GM21447 (cell line): ENCODE data around the gene PTPRJ.
"Not testable (repeated sequence)": the region's sequence is repeated elsewhere in the genome, so short reads cannot be mapped to it uniquely, and the experiment has no call there.

Experiments used
- ATAC-seq: cut with Tn5 transposase; IDR thresholded peaks from one replicate; pipeline ENCODE4 v1.9.1; 2021; ENCODE audit not compliant: unreplicated experiment

PTPRJ gene

DNA sequence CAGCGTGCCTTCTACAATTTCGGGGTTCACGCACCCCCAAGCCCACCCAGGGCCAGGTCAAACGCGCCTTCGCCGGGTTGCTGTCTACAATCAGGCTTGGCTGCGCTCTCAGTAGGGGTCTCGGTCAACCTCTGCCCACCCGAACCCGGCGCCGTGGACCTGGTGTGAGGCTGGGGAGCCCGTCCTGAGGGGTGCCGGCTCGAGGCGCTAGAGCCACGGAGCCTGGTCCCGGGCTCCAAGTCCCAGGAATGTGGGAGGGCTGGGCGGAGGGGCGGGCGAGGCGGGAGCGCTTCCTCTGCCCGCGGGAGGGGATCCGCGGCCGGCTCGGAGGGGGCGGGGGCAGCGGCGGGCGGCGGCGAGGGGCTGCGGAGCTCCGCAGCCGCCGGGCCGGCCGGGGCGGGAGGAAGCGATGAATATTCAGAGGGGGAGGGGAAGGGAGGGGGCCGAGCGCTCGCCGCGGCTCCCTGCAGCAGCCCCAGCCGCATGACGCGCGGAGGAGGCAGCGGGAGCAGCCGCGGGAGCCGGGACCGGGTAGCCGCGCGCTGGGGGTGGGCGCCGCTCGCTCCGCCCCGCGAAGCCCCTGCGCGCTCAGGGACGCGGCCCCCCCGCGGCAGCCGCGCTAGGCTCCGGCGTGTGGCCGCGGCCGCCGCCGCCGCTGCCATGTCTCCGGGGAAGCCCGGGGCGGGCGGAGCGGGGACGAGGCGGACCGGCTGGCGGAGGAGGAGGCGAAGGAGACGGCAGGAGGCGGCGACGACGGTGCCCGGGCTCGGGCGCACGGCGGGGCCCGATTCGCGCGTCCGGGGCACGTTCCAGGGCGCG is at the start of gene PTPRJ:
TSS of gene PTPRJ (plus strand) at position 472 of the 819 bp plus-strand sequence. CDS start 354 bp downstream, outside the sequence.
- no peak for ATAC-seq

- ATAC-seq = no peak
These were observed 47.8 kb upstream of the PTPRJ start for GRCh38 chr11:47932544-47932943.

GRCh38 chr11:47933797-47934196 is 46.6 kb upstream of the PTPRJ start:
- not testable (repeated sequence) for ATAC-seq

GRCh38 chr11:47938791-47939560 is 41.4 kb upstream of the PTPRJ start:
- ATAC-seq = no peak

GRCh38 chr11:47940904-47941649 is 39.3 kb upstream of the PTPRJ start:
- no peak for ATAC-seq

DNA sequence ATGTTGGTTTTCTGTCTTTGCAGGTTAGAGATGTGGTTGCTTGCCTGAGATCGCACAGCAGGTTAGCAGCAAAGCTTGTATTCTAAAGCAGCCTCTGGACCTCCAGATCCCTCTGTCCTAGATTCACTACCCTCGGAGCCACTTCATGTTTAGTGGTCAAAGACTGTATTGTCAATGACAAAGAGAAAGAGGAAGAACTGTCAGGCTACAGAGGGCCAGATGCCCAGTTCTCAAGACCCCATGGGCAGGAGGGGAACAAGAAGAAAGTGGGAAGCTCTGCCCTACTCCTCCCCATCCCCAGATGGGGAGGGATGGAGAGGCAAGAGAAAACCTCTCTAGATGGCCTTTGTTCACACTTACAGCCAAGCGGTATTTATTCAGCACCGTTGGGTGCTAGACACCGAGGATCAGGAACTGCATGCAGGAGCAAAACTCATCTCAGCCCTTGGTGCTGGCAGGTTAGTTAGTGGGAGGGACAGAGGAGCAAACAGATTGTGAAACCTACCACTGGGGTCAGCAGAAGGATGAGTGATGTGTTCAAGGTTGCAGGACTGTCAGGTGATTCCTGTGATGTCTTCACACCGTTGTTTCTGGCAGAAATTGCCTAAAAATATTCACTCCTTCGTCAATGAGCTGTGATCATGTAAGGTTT is 38.3 kb upstream of the PTPRJ start:
- no peak for ATAC-seq

DNA sequence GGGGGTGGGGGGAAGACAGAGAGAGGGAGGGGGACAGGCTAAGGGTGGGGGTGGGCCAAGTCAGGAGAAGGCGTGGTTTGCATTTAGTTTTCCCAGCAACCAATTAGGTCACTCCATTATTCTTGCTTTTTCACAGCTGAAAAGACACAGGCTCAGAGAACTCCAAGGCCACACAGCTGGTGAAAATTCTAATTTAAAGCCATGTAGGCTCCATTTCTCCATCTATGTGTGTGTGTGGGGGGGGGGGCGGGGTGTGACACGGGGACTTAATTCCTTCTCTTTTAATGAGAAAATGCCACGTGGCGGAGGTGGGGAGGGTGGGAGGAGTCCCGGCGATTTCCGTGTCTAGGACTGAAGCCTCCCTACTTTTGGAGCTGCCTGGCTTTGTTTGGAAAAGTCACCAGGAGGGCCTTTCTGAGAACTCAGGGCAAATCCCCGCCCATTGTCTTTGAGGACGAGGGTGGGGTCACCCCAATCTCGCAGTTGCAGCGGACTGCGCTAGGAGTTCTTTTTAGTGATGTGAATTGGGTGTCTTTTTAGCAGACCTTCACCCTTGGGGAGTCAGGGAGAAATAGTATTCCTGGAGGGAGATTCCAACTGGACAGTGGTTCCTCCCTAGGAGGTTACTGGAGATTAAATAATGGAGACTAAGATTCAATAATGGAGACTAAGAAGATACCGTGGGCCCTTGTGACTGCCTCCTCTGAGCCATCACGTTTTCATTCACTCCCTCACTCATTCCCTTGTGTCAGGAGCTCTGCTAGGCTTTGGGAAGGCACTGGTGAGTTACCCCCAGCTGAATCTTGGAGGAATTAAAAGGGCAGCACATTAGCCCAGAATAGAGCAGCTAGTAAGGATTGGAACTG is 36.4 kb upstream of the PTPRJ start:
- ATAC-seq = no peak

DNA sequence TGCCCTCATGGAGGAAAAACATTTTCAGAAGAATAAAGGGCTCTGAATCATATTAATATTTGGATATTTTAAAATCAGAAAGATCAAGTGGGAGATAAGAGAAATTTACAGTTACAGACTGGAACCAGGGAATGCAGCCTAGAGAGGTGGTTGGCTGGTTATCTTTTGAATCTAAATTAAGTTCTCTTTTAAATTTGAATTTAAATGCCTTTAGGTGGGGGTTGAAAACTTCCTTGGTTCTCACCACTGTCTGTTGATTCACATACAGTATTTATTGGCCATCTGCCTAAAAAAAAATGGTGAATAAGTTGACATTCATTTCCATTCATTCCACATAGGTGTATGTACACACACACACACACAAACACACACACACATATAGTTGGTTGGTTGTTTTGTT is 35.7 kb upstream of the PTPRJ start:
- ATAC-seq = no peak

GRCh38 chr11:47946682-47947559 is 33.4 kb upstream of the PTPRJ start:
- ATAC-seq = no peak

- ATAC-seq = no peak
These were observed 32.2 kb upstream of the PTPRJ start for GRCh38 chr11:47948137-47948536.

GRCh38 chr11:47949001-47949675 is 31.2 kb upstream of the PTPRJ start:
- not testable (repeated sequence) for ATAC-seq

- peak; percentile 53 for ATAC-seq
These were observed 30.0 kb upstream of the PTPRJ start for GRCh38 chr11:47950396-47950795.

DNA sequence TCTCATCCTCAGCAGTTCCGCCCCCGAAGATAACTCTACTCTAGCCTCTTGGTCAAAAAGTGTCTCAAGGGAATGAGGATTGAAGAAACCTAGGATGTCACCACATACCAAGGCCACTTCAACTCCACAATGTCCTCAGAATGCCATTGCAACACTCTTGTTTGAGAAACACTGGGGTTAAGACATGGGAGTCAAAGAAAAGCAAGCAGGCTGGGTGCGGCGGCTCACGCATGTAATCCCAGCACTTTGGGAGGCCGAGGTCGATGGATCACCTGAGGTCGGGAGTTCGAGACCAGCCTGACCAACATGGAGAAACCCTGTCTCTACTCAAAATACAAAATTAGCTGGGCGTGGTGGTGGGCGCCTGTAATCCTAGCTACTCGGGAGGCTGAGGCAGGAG is 28.9 kb upstream of the PTPRJ start:
- ATAC-seq = not testable (repeated sequence)

DNA sequence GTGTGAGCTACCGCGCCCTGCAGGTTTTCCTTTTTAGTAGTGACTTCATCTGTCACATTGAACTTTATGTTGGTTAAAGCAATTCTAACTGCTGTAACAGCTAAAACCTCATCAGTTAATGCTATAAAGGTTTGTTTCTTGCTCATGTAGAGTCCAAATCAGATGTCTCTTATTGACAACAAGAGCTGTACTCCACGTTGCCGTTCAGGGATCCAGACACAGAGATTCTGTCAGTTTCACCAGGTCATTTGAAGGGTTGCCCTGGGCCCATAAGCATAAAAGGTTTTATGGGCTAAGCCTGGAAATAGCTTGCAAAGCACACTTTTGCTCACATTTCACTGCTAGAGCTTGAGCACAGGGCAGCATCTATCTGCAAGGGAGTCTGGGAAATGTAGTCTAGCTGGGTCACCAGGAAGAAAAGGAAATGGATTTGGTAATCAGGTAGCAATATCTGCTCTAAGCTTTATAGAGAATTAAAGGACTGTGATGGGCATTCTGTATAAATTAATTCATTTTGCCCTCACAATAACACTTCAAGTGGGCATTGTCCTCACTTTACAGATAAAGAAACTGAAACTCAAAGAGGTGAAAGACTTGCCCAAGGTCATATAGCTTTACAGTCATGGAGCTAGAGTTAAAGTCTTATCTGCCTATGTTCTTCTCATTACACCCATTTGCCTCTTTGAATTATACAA is 25.2 kb upstream of the PTPRJ start:
- no peak for ATAC-seq

DNA sequence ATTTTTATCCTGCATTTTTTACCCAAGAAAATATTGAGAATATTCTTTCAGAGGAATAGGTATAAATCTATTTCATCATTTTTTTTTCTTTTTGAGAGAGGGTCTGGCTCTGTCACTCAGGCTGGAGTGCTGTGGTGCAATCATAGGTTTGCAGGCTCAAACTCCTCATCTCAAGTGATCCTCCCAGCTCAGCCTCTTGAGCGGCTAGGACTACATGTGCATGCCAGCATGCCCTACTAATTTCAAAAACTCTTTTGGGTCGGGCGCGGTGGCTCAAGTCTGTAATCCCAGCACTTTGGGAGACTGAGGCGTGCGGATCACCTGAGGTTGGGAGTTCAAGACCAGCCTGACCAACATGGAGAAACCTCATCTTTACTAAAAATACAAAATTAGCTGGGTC is 20.3 kb upstream of the PTPRJ start:
- no peak for ATAC-seq

GRCh38 chr11:47961383-47961782 is 19.0 kb upstream of the PTPRJ start:
- ATAC-seq = no peak

DNA sequence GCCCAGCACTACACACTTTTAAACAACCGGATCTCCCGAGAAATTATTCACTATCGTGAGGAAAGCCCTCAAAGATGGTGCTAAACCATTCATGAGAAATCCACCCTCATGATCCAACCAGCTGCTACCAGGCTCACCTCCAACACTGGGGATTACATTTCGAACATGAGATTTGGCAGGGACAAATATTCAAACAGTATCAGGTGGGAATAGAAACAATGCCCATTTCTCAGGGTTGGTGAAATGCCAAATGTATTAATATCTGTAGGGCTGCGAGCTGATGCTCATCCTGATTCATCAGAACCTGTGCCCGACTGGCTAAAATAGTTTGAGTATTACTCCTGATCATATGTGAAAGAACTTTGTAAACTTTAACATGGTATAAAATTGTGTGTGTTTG is 15.8 kb upstream of the PTPRJ start:
- no peak for ATAC-seq
